Measurements from ENCODE around the gene HSDL2. TPM values are rescaled to one million over a fixed set of nuclear protein-coding genes. Genes with fewer than 3 reads are reported as not detected.

Gene HSDL2
- total RNA-seq, 1 donor from 2014 or later = 20.9 TPM

GRCh38 chr9:112396416-112396815 is 16.5 kb downstream of the HSDL2 start:
- no peaks in the 10 kb centered on the region for H3K27me3 Mint-ChIP-seq (ENCODE audit: low read depth)
- H3K36me3 Mint-ChIP-seq (ENCODE audit: low read depth) = peaks cover 37% of the 10 kb centered on the region
- peaks cover 5% of the 10 kb centered on the region for H3K4me1 Mint-ChIP-seq
- no peak overlapping the region for H3K4me3 Mint-ChIP-seq
- H3K27ac Mint-ChIP-seq (ENCODE audit: unreplicated experiment) = no peak overlapping the region
- DNase-seq (ENCODE audit: low read depth, low spot score) = no peak
- H3K9me3 Mint-ChIP-seq = peaks cover 15% of the 10 kb centered on the region
- no peak for TF ChIP-seq CTCF (conservative IDR thresholded peaks at IDR 0.05)

- Mint-ChIP-seq H3K4me3 (no peak overlapping the region), H3K36me3 (ENCODE audit: low read depth) (peaks cover 37% of the 10 kb centered on the region), H3K27ac (ENCODE audit: unreplicated experiment) (no peak overlapping the region), H3K4me1 (peaks cover 3% of the 10 kb centered on the region), H3K27me3 (ENCODE audit: low read depth) (no peaks in the 10 kb centered on the region), H3K9me3 (peaks cover 15% of the 10 kb centered on the region)
- DNase-seq (ENCODE audit: low read depth, low spot score) = no peak
- TF ChIP-seq CTCF (conservative IDR thresholded peaks at IDR 0.05) = no peak
Observed at GRCh38 chr9:112396872-112397271, 17.0 kb downstream of the HSDL2 start.

- Mint-ChIP-seq H3K36me3 (ENCODE audit: low read depth) (peaks cover 28% of the 10 kb centered on the region), H3K4me1 (no peaks in the 10 kb centered on the region), H3K27me3 (ENCODE audit: low read depth) (no peaks in the 10 kb centered on the region), H3K27ac (ENCODE audit: unreplicated experiment) (no peak overlapping the region), H3K9me3 (peaks cover 15% of the 10 kb centered on the region), H3K4me3 (no peak overlapping the region)
- DNase-seq (ENCODE audit: low read depth, low spot score) = no peak
- no peak for TF ChIP-seq CTCF (conservative IDR thresholded peaks at IDR 0.05)
Observed at GRCh38 chr9:112401175-112401815, 21.4 kb downstream of the HSDL2 start.

GRCh38 chr9:112403614-112404201 is 23.8 kb downstream of the HSDL2 start:
- Mint-ChIP-seq H3K27me3 (ENCODE audit: low read depth) (no peaks in the 10 kb centered on the region), H3K36me3 (ENCODE audit: low read depth) (peaks cover 23% of the 10 kb centered on the region), H3K4me1 (peaks cover 4% of the 10 kb centered on the region), H3K4me3 (no peak overlapping the region), H3K27ac (ENCODE audit: unreplicated experiment) (no peak overlapping the region), H3K9me3 (peaks cover 6% of the 10 kb centered on the region)
- DNase-seq (ENCODE audit: low read depth, low spot score) = no peak
- no peak for TF ChIP-seq CTCF (conservative IDR thresholded peaks at IDR 0.05)

- no peaks in the 10 kb centered on the region for H3K9me3 Mint-ChIP-seq
- peaks cover 18% of the 10 kb centered on the region for H3K36me3 Mint-ChIP-seq (ENCODE audit: low read depth)
Observed at GRCh38 chr9:112404508-112404932, 24.6 kb downstream of the HSDL2 start.

More at GRCh38 chr9:112404508-112404932, 24.6 kb downstream of the HSDL2 start:
- H3K4me3 Mint-ChIP-seq = no peak overlapping the region
- H3K4me1 Mint-ChIP-seq = peaks cover 4% of the 10 kb centered on the region
- DNase-seq (ENCODE audit: low read depth, low spot score) = no peak
- TF ChIP-seq CTCF (conservative IDR thresholded peaks at IDR 0.05) = no peak
- H3K27ac Mint-ChIP-seq (ENCODE audit: unreplicated experiment) = no peak overlapping the region
- H3K27me3 Mint-ChIP-seq (ENCODE audit: low read depth) = no peaks in the 10 kb centered on the region

Measured in neural crest cell (in vitro differentiated cells).